GM12878 (cell line): Measurements from ENCODE around the gene LRRC41. TPM values are rescaled to one million over a fixed set of nuclear protein-coding genes. Genes with fewer than 3 reads are reported as not detected.

Source experiments
- ATAC-seq: fragments of 200-7000 bp; cut with Tn5 transposase; 3 replicates; pipeline ENCODE4 v1.9.1; 2020; ENCODE audit warnings: mild to moderate bottlenecking, moderate library complexity
- BruUV-seq: library from RNA; stranded (reverse); fragments of 400-500 nt; replicated peaks from 2 replicates; lab custom pipeline; 2021; lab: Mats Ljungman, UMichigan
- CTCF ChIA-PET: fragments of 300-600 bp; sonication (Branson Sonifier 250); formaldehyde crosslinking; extraction: SDS; loops from one replicate; lab custom pipeline; 2021; ENCODE audit warnings: inconsistent platforms; lab: Yijun Ruan, JAX
- POLR2A ChIA-PET: fragments of 350-600 bp; formaldehyde crosslinking; extraction: SDS; loops from one replicate; lab custom pipeline; 2021; ENCODE audit warnings: inconsistent platforms; lab: Charles Lee
- RAD21 ChIA-PET: fragments of 300-600 bp; sonication (Branson Sonifier 250); formaldehyde crosslinking; loops from one replicate; lab custom pipeline; 2023; ENCODE audit warnings: antibody characterized with exemption; ENCODE audit not compliant: unreplicated experiment; lab: Charles Lee
- SMC1A ChIA-PET: fragments of 300-600 bp; sonication (Branson Sonifier 250); formaldehyde crosslinking; loops from one replicate; lab custom pipeline; 2023; ENCODE audit not compliant: unreplicated experiment, uncharacterized antibody; lab: Charles Lee
- DNase-seq: peaks from one replicate; pipeline ENCODE4 v3.0.0-alpha.2; 2011; ENCODE audit warnings: low read depth, low spot score
- FAIRE-seq: peaks from 3 replicates; lab custom pipeline; 2011; peaks lifted over from hg19 to GRCh38; lab: Jason Lieb, UNC
- H2AFZ ChIP-seq: 2 replicates; pipeline ENCODE4 v1.6.0; 2011; ENCODE audit warnings: low read depth, low read length, control low read depth; ENCODE audit not compliant: control insufficient read depth
- H3K27ac ChIP-seq: 2 replicates; pipeline ENCODE4 v1.5.1; 2011; ENCODE audit warnings: control low read depth; ENCODE audit not compliant: control insufficient read depth, insufficient read depth
- H3K27me3 ChIP-seq, 2 experiments: replicated peaks in 1 of 2; 2 replicates each; pipeline versions ENCODE4 v1.6.0 to v1.6.1; 2011; ENCODE audit warnings: low read length in 1 of 2; ENCODE audit not compliant: control insufficient read depth in 2 of 2, insufficient read depth in 2 of 2
- H3K36me3 ChIP-seq, 2 experiments: 2 replicates each; pipeline ENCODE4 v1.5.1; 2011; ENCODE audit warnings: low read length in 1 of 2; ENCODE audit not compliant: control insufficient read depth in 2 of 2, insufficient read depth in 2 of 2
- H3K4me1 ChIP-seq: 2 replicates; pipeline ENCODE4 v1.6.1; 2011; ENCODE audit warnings: mild to moderate bottlenecking, low read length, moderate library complexity, mixed read lengths; ENCODE audit not compliant: control insufficient read depth, insufficient read depth
- H3K4me2 ChIP-seq: 2 replicates; pipeline ENCODE4 v1.6.0; 2011; ENCODE audit warnings: control low read depth; ENCODE audit not compliant: control insufficient read depth, insufficient read depth
- H3K4me3 ChIP-seq: fragments of 200-600 bp; sonication (generic); 2 replicates; pipeline ENCODE4 v1.5.1; 2016
- H3K79me2 ChIP-seq: 2 replicates; pipeline ENCODE4 v1.6.0; 2011; ENCODE audit warnings: low read length; ENCODE audit not compliant: control insufficient read depth, insufficient read depth
- H3K9ac ChIP-seq: 2 replicates; pipeline ENCODE4 v1.8.0; 2011; ENCODE audit warnings: low read length, control low read depth, mixed read lengths; ENCODE audit not compliant: control insufficient read depth, insufficient read depth
- H3K9me3 ChIP-seq: replicated peaks from 3 replicates; pipeline ENCODE4 v1.5.1; 2011; ENCODE audit warnings: mild to moderate bottlenecking, low read length; ENCODE audit not compliant: control insufficient read depth, insufficient read depth
- H4K20me1 ChIP-seq: 2 replicates; pipeline ENCODE4 v1.6.0; 2011; ENCODE audit not compliant: control insufficient read depth, insufficient read depth
- BCL3 ChIP-seq: IDR thresholded peaks from 2 replicates; pipeline ENCODE4 v1.6.1; 2011; ENCODE audit warnings: borderline replicate concordance, low read depth, mild to moderate bottlenecking, moderate library complexity, low read length; ENCODE audit not compliant: insufficient read depth, poor library complexity, severe bottlenecking
- BHLHE40 ChIP-seq, 2 experiments: fragments of 450-650 bp in 1 of 2; IDR thresholded peaks; 2 replicates each; pipeline ENCODE4 v1.6.1; 2011 to 2017; ENCODE audit warnings: low read depth in 2 of 2, borderline replicate concordance in 1 of 2, improper control_type of control experiment in 1 of 2, low read length in 1 of 2, mild to moderate bottlenecking in 1 of 2
- BMI1 ChIP-seq: fragments of 450-650 bp; IDR thresholded peaks from 2 replicates; pipeline ENCODE4 v1.6.1; 2016; ENCODE audit warnings: mild to moderate bottlenecking, moderate library complexity, borderline replicate concordance
- CBFB ChIP-seq: IDR thresholded peaks from 2 replicates; pipeline ENCODE4 v1.6.1; 2016; ENCODE audit warnings: antibody characterized with exemption, low read depth
- CEBPB ChIP-seq, 2 experiments: fragments of 150-350 bp in 1 of 2; IDR thresholded peaks; 2 replicates each; pipeline ENCODE4 v1.6.1; 2012 to 2014; ENCODE audit warnings: low read depth in 2 of 2, low read length in 2 of 2, borderline replicate concordance in 1 of 2, inconsistent platforms in 1 of 2
- CREM ChIP-seq: IDR thresholded peaks from 2 replicates; pipeline ENCODE4 v1.6.1; 2014; ENCODE audit warnings: antibody characterized with exemption, low read depth
- EP300 ChIP-seq, 2 experiments: fragments of 150-350 bp in 1 of 2; IDR thresholded peaks; 2 replicates each; pipeline ENCODE4 v1.6.1; 2011 to 2012; ENCODE audit warnings: low read depth in 2 of 2, low read length in 2 of 2, borderline replicate concordance in 1 of 2, improper control_type of control experiment in 1 of 2, inconsistent platforms in 1 of 2; ENCODE audit not compliant: control insufficient read depth in 1 of 2
- HCFC1 ChIP-seq: fragments of 150-350 bp; IDR thresholded peaks from 2 replicates; pipeline ENCODE4 v1.6.1; 2014; ENCODE audit warnings: low read length
- KDM1A ChIP-seq: fragments of 200-600 bp; sonication (generic); IDR thresholded peaks from 2 replicates; pipeline ENCODE4 v1.6.1; 2016; ENCODE audit warnings: borderline replicate concordance
- NKRF ChIP-seq: fragments of 450-650 bp; conservative IDR thresholded peaks from 2 replicates; pipeline ENCODE4 v1.6.1; 2017; ENCODE audit warnings: mild to moderate bottlenecking, moderate library complexity
- PKNOX1 ChIP-seq: fragments of 450-650 bp; IDR thresholded peaks from 2 replicates; pipeline ENCODE4 v1.6.1; 2016; ENCODE audit warnings: mild to moderate bottlenecking
- PML ChIP-seq: IDR thresholded peaks from 2 replicates; pipeline ENCODE4 v1.6.1; 2012; ENCODE audit warnings: low read length, inconsistent platforms
- POLR2A ChIP-seq: IDR thresholded peaks from 2 replicates; pipeline ENCODE4 v1.6.1; 2011; ENCODE audit warnings: low read depth, mild to moderate bottlenecking, low read length
- RFX5 ChIP-seq: IDR thresholded peaks from 2 replicates; pipeline ENCODE4 v1.6.1; 2011; ENCODE audit warnings: low read depth, low read length, improper control_type of control experiment
- SMAD5 ChIP-seq: IDR thresholded peaks from 2 replicates; pipeline ENCODE4 v1.6.1; 2016; ENCODE audit warnings: antibody characterized with exemption, low read depth
- SP1 ChIP-seq: IDR thresholded peaks from one replicate; pipeline ENCODE4 v1.6.1; 2011; ENCODE audit warnings: low read depth, low read length
- TARDBP ChIP-seq: IDR thresholded peaks from 2 replicates; pipeline ENCODE4 v1.6.1; 2016; ENCODE audit warnings: borderline replicate concordance
- USF2 ChIP-seq: IDR thresholded peaks from 2 replicates; pipeline ENCODE4 v1.6.1; 2011; ENCODE audit warnings: low read depth, low read length, improper control_type of control experiment, borderline replicate concordance
- WGBS: methylation state at CpG from one replicate; pipeline ENCODE4 v1.1.6; 2016; ENCODE audit warnings: low lambda C conversion rate; ENCODE audit not compliant: insufficient replicate concordance, insufficient coverage; ENCODE audit errors: missing lambda C conversion rate; 5-methylcytosine and 5-hydroxymethylcytosine counted together
- in situ Hi-C: fragments of 300-500 bp; cut with MboI; formaldehyde crosslinking; loops from 9 replicates; pipeline ENCODE4 v1.14.3; 2018; ENCODE audit warnings: mixed read lengths
- intact Hi-C: fragments of 100-400 bp; cut with micrococcal nuclease; formaldehyde crosslinking; loops from one replicate; pipeline ENCODE4 v1.14.2; 2022; ENCODE audit not compliant: unreplicated experiment
- polyA plus RNA-seq, 11 experiments: library from polyadenylated mRNA; depleted of rRNA in 4 of 11; unstranded in 6 of 11; stranded (reverse) in 5 of 11; fragments of >200 nt; fragmentation: Nextera tagmentation in 4 of 11; fragmentation: Illumina TruSeq in 1 of 11; extraction: Ambion mirVana in 4 of 11; extraction: Trizol in 1 of 11; gene quantifications; 1 replicate in 1 of 11; 2 replicates in 10 of 11; pipeline versions ENCODE4 v1.2.1 to v1.2.3, GENCODE V29; 2011 to 2016; ENCODE audit warnings: inconsistent platforms in 2 of 11, missing spikeins in 2 of 11, low read depth in 1 of 11
- total RNA-seq, 4 experiments: library from RNA; depleted of rRNA in 3 of 4; stranded (reverse); fragments of >200 nt in 3 of 4; fragmentation: Illumina TruSeq in 1 of 4; extraction: Trizol in 1 of 4; gene quantifications; 2 replicates each; pipeline versions ENCODE4 v1.2.1 to v1.2.3, GENCODE V29; 2013 to 2021

Gene LRRC41
- total and polyA plus RNA-seq, 10 of the 15 experiments (the other 5 are each of a cell fraction or from before 2014, with no cell fraction given): 12.0 to 79.9 (median 48.5) TPM

GRCh38 chr1:46247436-46248121, 55.8 kb downstream of the LRRC41 start, which contains the start of gene RAD54L:
RAD54L (plus strand) TSS chr1:46247763; CDS start chr1:46248406, 643 bp downstream.
- RAD21 ChIA-PET: interaction anchor here (0.6 to 2.4 kb wide), 19 partner anchors 22 to 1653 kb away, joined by 3 to 23 read pairs (median 4); partner anchors contain the start of genes EIF2B3, LRRC41, NSUN4 and UQCRH
- FAIRE-seq (peak; percentile 89), DNase-seq (peak; percentile 94), ATAC-seq (peak; percentile 95)
- H3K36me3 ChIP-seq: peaks cover 1 to 4% of the 10 kb centered on the region in 2 experiments; a peak in 2 of 4 replicates
- no peaks in the 10 kb centered on the region for H4K20me1 ChIP-seq
- peak within 1 kb of the TSS; percentile 84 for H3K9ac ChIP-seq
- peak within 1 kb of the TSS; percentile 84 for H3K27ac ChIP-seq
- SMC1A ChIA-PET: interaction anchor here (0.9 to 2.2 kb wide), 9 partner anchors 14 to 101 kb away, joined by 3 to 12 read pairs (median 4); no protein-coding TSS in a partner anchor
- POLR2A ChIA-PET: interaction anchor here (0.6 to 2.0 kb wide), 10 partner anchors 41 to 702 kb away, joined by 3 to 8 read pairs (median 4); partner anchors contain the start of genes LRRC41 and UQCRH
- 2% methylated on average over 34 of the region's 49 CpGs for WGBS
- H3K27me3 ChIP-seq: no peaks in the 10 kb centered on the region
- H3K4me3 ChIP-seq: peak within 1 kb of the TSS; percentile 96
- H2AFZ ChIP-seq: peak within 1 kb of the TSS; percentile 98
- CTCF ChIA-PET: interaction anchor here (0.5 to 4.2 kb wide), 14 partner anchors 13 to 562 kb away, joined by 3 to 86 read pairs (median 4); partner anchors contain the start of genes GPBP1L1 and NSUN4
- no peaks in the 10 kb centered on the region for H3K9me3 ChIP-seq
- peak within 1 kb of the TSS; percentile 93 for H3K4me2 ChIP-seq
- in situ Hi-C loops (no loop called here), intact Hi-C loops (loop anchor here (1.0 kb wide), 2 partner anchors 56 to 101 kb away; partner anchors contain the start of genes LRRC41 and UQCRH)
- peaks cover 22% of the 10 kb centered on the region for H3K79me2 ChIP-seq
- peaks cover 7% of the 10 kb centered on the region; the same call in 1 of the 2 replicates for H3K4me1 ChIP-seq
- no TSS peak for BruUV-seq
- peak; percentile 78 for TF ChIP-seq POLR2A
- TF ChIP-seq PKNOX1: peak; percentile 33; the same call in 1 of the 2 replicates
- peak; percentile 63 for TF ChIP-seq BCL3
- TF ChIP-seq USF2: no peak
- TF ChIP-seq KDM1A: no peak
- TF ChIP-seq CBFB: peak; percentile 36; the same call in 1 of the 2 replicates
- TF ChIP-seq HCFC1: peak; percentile 62
- TF ChIP-seq EP300 (IDR thresholded peaks at IDR 0.05; ENCODE audit: borderline replicate concordance in 1 of 2, control insufficient read depth in 1 of 2, low read depth in 2 of 2, low read length in 2 of 2): no peak
- peak; percentile 43 to 61; a peak in 2 of 4 replicates for TF ChIP-seq BHLHE40 (IDR thresholded peaks at IDR 0.05; ENCODE audit: borderline replicate concordance in 1 of 2, low read depth in 2 of 2, low read length in 1 of 2)
- 0 out of 2 replicates have a peak, but pooled peaks have one; percentile 23 for TF ChIP-seq PML
- TF ChIP-seq CEBPB (IDR thresholded peaks at IDR 0.05; ENCODE audit: borderline replicate concordance in 1 of 2, low read depth in 2 of 2, low read length in 2 of 2): no peak
- TF ChIP-seq SP1: peak; percentile 97
- TF ChIP-seq CREM: peak; percentile 82
- no peak for TF ChIP-seq SMAD5
- TF ChIP-seq BMI1: no peak
- peak; percentile 65; the same call in 1 of the 2 replicates for TF ChIP-seq RFX5
- TF ChIP-seq NKRF: peak; percentile 100
- TF ChIP-seq TARDBP: no peak
